Fibroblast of mammary gland (primary cell): ENCODE results near the gene ABHD16A.
A peak's percentile ranks its signal among the peaks of the same experiment; 100 is the strongest.

Experiments used
- DNase-seq: peaks from one replicate; pipeline ENCODE4 v3.0.0-alpha.2; 2010; ENCODE audit warnings: low read depth
- H3K4me3 ChIP-seq: 2 replicates; pipeline ENCODE4 v1.5.1; 2011; ENCODE audit warnings: low read depth, mild to moderate bottlenecking, low read length, moderate library complexity; ENCODE audit not compliant: control insufficient read depth
- TF ChIP-seq, protein P1 (sequence below): conservative IDR thresholded peaks from 2 replicates; pipeline ENCODE4 v1.5.1; 2011; ENCODE audit warnings: low read depth, low read length, inconsistent platforms; ENCODE audit not compliant: control insufficient read depth, insufficient read depth

Gene ABHD16A

GRCh38 chr6:31655349-31656237 lies 47.5 kb downstream of the ABHD16A start, which contains the start of gene APOM:
TSS of gene APOM (plus strand) at chr6:31655894. CDS start at chr6:31655967, 73 bp downstream.
- TF ChIP-seq, protein P1, sequence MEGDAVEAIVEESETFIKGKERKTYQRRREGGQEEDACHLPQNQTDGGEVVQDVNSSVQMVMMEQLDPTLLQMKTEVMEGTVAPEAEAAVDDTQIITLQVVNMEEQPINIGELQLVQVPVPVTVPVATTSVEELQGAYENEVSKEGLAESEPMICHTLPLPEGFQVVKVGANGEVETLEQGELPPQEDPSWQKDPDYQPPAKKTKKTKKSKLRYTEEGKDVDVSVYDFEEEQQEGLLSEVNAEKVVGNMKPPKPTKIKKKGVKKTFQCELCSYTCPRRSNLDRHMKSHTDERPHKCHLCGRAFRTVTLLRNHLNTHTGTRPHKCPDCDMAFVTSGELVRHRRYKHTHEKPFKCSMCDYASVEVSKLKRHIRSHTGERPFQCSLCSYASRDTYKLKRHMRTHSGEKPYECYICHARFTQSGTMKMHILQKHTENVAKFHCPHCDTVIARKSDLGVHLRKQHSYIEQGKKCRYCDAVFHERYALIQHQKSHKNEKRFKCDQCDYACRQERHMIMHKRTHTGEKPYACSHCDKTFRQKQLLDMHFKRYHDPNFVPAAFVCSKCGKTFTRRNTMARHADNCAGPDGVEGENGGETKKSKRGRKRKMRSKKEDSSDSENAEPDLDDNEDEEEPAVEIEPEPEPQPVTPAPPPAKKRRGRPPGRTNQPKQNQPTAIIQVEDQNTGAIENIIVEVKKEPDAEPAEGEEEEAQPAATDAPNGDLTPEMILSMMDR, result no peak
- H3K4me3 ChIP-seq, result no peak within 1 kb of the TSS
- no peak for DNase-seq

DNA sequence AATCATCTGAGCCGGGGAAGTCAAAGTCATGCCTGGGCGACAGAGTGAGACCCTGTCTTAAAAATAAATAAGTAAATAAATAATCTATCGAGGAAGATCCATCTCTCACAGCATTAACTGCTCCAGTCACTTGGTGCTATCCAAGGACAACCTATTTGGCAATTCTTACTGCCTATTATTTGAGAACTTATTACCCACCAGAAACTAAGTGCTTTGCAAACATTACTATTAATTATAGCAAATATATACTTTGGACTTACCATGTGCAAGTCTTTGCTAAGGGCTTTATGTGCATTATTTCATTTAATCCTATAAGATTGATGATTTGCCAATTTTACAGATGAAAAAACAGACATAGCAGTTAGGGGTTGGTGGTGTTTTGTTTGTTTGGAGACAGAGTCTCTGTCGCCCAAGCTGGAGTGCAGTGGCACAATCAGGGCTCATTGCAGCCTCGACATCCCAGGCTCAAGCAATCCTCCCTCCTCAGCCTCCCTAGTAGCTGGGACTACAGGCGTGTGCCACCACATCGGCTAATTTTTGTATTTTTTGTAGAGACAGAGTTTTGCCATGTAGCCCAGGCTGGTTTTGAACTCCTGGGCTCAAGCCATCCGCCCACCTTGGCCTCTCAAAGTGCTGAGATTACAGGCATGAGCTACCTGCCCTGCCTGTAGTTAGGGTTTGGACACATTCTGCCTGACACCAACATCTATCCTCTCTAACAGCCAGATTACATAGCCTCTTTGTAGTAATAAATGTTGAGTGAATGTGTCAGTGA lies 48.4 kb downstream of the ABHD16A start:
- no peak for DNase-seq
- TF ChIP-seq, protein P1, result no peak
- no peak overlapping the region for H3K4me3 ChIP-seq

GRCh38 chr6:31652925-31653724 lies 50.0 kb downstream of the ABHD16A start:
- TF ChIP-seq, protein P1, result no peak
- no peak for DNase-seq
- peak overlapping the region; percentile 84 for H3K4me3 ChIP-seq

DNA sequence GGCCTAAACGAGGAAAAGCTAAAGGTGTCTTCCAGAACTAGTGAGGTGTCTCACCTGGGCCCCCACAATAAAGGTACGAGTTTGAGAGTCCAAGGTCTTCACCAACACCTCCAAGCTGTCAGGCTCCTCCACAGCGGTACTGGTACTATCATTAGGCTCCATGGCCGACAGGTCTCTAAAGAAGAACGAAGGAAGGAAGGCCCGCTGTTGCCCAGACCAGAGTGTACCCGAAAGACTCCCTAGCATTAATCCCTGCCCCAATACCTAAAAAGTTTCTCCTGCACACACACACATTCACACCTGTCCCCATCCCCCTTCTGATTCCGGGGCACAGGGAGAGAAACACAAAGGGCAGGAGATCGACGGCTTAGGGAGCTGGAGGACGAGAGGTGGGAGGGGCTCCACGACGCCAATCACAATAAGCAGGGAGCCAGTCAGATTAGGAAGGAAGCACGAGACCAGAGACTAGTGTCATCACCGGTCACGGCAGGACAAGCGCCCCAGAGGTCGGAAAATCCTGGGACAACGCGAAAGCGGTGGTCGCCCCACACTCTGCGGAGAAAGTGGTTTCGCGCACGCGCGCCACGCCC lies 51.4 kb downstream of the ABHD16A start:
- DNase-seq, result peak; percentile 82
- TF ChIP-seq, protein P1, result no peak
- peak overlapping the region; percentile 84 for H3K4me3 ChIP-seq

GRCh38 chr6:31645325-31645724 lies 57.8 kb downstream of the ABHD16A start:
- no peak overlapping the region for H3K4me3 ChIP-seq
- TF ChIP-seq, protein P1, result no peak
- DNase-seq, result no peak
